ENCODE data around the gene BRI3. TPM values are rescaled to one million over a fixed set of nuclear protein-coding genes. Genes with fewer than 3 reads are reported as not detected.

Gene BRI3
- total and polyA plus RNA-seq, 10 of the 15 experiments (the other 5 are each of a cell fraction or from before 2014, with no cell fraction given): 4.5 to 56.3 (median 21.5) TPM

- TF ChIP-seq, protein P1, sequence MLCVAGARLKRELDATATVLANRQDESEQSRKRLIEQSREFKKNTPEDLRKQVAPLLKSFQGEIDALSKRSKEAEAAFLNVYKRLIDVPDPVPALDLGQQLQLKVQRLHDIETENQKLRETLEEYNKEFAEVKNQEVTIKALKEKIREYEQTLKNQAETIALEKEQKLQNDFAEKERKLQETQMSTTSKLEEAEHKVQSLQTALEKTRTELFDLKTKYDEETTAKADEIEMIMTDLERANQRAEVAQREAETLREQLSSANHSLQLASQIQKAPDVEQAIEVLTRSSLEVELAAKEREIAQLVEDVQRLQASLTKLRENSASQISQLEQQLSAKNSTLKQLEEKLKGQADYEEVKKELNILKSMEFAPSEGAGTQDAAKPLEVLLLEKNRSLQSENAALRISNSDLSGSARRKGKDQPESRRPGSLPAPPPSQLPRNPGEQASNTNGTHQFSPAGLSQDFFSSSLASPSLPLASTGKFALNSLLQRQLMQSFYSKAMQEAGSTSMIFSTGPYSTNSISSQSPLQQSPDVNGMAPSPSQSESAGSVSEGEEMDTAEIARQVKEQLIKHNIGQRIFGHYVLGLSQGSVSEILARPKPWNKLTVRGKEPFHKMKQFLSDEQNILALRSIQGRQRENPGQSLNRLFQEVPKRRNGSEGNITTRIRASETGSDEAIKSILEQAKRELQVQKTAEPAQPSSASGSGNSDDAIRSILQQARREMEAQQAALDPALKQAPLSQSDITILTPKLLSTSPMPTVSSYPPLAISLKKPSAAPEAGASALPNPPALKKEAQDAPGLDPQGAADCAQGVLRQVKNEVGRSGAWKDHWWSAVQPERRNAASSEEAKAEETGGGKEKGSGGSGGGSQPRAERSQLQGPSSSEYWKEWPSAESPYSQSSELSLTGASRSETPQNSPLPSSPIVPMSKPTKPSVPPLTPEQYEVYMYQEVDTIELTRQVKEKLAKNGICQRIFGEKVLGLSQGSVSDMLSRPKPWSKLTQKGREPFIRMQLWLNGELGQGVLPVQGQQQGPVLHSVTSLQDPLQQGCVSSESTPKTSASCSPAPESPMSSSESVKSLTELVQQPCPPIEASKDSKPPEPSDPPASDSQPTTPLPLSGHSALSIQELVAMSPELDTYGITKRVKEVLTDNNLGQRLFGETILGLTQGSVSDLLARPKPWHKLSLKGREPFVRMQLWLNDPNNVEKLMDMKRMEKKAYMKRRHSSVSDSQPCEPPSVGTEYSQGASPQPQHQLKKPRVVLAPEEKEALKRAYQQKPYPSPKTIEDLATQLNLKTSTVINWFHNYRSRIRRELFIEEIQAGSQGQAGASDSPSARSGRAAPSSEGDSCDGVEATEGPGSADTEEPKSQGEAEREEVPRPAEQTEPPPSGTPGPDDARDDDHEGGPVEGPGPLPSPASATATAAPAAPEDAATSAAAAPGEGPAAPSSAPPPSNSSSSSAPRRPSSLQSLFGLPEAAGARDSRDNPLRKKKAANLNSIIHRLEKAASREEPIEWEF (IDR thresholded peaks at IDR 0.05; ENCODE audit: insufficient replicate concordance, low read depth, low read length): no peak
- TF ChIP-seq KAT2A (conservative IDR thresholded peaks at IDR 0.05; ENCODE audit: control insufficient read depth, low read depth, low read length) (no peak), E2F4 (IDR thresholded peaks at IDR 0.05; ENCODE audit: low read depth, low read length) (no peak), RFX5 (IDR thresholded peaks at IDR 0.05; ENCODE audit: low read depth, low read length) (peak; percentile 76), JUNB (IDR thresholded peaks at IDR 0.05) (no peak), MYB (IDR thresholded peaks at IDR 0.05; ENCODE audit: borderline replicate concordance, low read depth, low read length) (no peak), KLF5 (IDR thresholded peaks at IDR 0.05; ENCODE audit: partially characterized antibody) (no peak), CBX3 (IDR thresholded peaks at IDR 0.05; ENCODE audit: borderline replicate concordance, low read depth) (no peak), ZNF207 (IDR thresholded peaks at IDR 0.05; ENCODE audit: borderline replicate concordance) (no peak), SP1 (IDR thresholded peaks at IDR 0.05; ENCODE audit: low read depth, low read length) (peak; percentile 95), MXI1 (IDR thresholded peaks at IDR 0.05; ENCODE audit: low read depth, low read length) (no peak)
- TF ChIP-seq, protein P2, sequence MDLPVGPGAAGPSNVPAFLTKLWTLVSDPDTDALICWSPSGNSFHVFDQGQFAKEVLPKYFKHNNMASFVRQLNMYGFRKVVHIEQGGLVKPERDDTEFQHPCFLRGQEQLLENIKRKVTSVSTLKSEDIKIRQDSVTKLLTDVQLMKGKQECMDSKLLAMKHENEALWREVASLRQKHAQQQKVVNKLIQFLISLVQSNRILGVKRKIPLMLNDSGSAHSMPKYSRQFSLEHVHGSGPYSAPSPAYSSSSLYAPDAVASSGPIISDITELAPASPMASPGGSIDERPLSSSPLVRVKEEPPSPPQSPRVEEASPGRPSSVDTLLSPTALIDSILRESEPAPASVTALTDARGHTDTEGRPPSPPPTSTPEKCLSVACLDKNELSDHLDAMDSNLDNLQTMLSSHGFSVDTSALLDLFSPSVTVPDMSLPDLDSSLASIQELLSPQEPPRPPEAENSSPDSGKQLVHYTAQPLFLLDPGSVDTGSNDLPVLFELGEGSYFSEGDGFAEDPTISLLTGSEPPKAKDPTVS (IDR thresholded peaks at IDR 0.05; ENCODE audit: low read depth, low read length): no peak
- TF ChIP-seq, protein P3, sequence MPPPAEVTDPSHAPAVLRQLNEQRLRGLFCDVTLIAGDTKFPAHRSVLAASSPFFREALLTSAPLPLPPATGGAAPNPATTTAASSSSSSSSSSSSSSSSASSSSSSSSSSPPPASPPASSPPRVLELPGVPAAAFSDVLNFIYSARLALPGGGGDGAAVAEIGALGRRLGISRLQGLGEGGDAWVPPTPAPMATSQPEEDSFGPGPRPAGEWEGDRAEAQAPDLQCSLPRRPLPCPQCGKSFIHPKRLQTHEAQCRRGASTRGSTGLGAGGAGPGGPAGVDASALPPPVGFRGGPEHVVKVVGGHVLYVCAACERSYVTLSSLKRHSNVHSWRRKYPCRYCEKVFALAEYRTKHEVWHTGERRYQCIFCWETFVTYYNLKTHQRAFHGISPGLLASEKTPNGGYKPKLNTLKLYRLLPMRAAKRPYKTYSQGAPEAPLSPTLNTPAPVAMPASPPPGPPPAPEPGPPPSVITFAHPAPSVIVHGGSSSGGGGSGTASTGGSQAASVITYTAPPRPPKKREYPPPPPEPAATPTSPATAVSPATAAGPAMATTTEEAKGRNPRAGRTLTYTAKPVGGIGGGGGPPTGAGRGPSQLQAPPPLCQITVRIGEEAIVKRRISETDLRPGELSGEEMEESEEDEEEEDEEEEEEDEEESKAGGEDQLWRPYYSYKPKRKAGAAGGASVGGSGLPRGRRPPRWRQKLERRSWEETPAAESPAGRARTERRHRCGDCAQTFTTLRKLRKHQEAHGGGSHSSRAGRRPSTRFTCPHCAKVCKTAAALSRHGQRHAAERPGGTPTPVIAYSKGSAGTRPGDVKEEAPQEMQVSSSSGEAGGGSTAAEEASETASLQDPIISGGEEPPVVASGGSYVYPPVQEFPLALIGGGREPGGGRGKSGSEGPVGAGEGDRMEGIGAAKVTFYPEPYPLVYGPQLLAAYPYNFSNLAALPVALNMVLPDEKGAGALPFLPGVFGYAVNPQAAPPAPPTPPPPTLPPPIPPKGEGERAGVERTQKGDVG (CRISPR knock-in tag; IDR thresholded peaks at IDR 0.05): no peak
- TF ChIP-seq, protein P4, sequence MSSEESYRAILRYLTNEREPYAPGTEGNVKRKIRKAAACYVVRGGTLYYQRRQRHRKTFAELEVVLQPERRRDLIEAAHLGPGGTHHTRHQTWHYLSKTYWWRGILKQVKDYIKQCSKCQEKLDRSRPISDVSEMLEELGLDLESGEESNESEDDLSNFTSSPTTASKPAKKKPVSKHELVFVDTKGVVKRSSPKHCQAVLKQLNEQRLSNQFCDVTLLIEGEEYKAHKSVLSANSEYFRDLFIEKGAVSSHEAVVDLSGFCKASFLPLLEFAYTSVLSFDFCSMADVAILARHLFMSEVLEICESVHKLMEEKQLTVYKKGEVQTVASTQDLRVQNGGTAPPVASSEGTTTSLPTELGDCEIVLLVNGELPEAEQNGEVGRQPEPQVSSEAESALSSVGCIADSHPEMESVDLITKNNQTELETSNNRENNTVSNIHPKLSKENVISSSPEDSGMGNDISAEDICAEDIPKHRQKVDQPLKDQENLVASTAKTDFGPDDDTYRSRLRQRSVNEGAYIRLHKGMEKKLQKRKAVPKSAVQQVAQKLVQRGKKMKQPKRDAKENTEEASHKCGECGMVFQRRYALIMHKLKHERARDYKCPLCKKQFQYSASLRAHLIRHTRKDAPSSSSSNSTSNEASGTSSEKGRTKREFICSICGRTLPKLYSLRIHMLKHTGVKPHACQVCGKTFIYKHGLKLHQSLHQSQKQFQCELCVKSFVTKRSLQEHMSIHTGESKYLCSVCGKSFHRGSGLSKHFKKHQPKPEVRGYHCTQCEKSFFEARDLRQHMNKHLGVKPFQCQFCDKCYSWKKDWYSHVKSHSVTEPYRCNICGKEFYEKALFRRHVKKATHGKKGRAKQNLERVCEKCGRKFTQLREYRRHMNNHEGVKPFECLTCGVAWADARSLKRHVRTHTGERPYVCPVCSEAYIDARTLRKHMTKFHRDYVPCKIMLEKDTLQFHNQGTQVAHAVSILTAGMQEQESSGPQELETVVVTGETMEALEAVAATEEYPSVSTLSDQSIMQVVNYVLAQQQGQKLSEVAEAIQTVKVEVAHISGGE (CRISPR knock-in tag; IDR thresholded peaks at IDR 0.05): peak; percentile 68
Measured at GRCh38 chr7:98251601-98252424, 29.7 kb upstream of the BRI3 start, which contains the start of gene TECPR1 (continued).

All from GM12878 (cell line).